Left ventricle myocardium superior (tissue), 1 donor: ENCODE measurements around the gene CDKN1C. TPM values are rescaled to one million over a fixed set of nuclear protein-coding genes. Genes with fewer than 3 reads are reported as not detected.

Source experiments
- ATAC-seq: fragments of 200-7000 bp; cut with Tn5 transposase; one replicate; pipeline ENCODE4 v1.9.1; 2020; ENCODE audit warnings: mild to moderate bottlenecking, moderate library complexity
- DNase-seq: peaks from one replicate; pipeline ENCODE4 v3.0.0-alpha.2; 2020
- intact Hi-C: fragments of 100-400 bp; cut with micrococcal nuclease; formaldehyde crosslinking; loops from one replicate; pipeline ENCODE4 v1.11.0; 2022
- total RNA-seq: library from RNA; stranded (reverse); fragmentation: NEBNext Ultra II Directional; extraction: Animal tissue kit (Norgen Biotek cat#: 25700); gene quantifications from one replicate; pipeline ENCODE4 v1.2.1, GENCODE V29; 2021
- donor health status: DM: no; HTN: yes; CAD: no; lungs with severe emphysema.

Gene CDKN1C
- total RNA-seq, 1 donor from 2014 or later: 42.0 TPM

- no peak for ATAC-seq
- intact Hi-C loops: no loop called here
- DNase-seq: no peak
These were observed 47.5 kb downstream of the CDKN1C start for GRCh38 chr11:2838091-2838490.

- no peak for ATAC-seq
- intact Hi-C loops: no loop called here
These were observed 47.9 kb downstream of the CDKN1C start for GRCh38 chr11:2837651-2838050.

GRCh38 chr11:2837096-2837601, 48.4 kb downstream of the CDKN1C start:
- intact Hi-C loops: no loop called here
- ATAC-seq: peak; percentile 81
- peak; percentile 85 for DNase-seq

More at GRCh38 chr11:2837651-2838050, 47.9 kb downstream of the CDKN1C start:
- DNase-seq: no peak

GRCh38 chr11:2836315-2837095, 49.1 kb downstream of the CDKN1C start:
- intact Hi-C loops: no loop called here
- ATAC-seq (no peak), DNase-seq (no peak)

GRCh38 chr11:2835751-2836150, 49.8 kb downstream of the CDKN1C start:
- intact Hi-C loops: no loop called here
- DNase-seq (no peak), ATAC-seq (no peak)

DNA sequence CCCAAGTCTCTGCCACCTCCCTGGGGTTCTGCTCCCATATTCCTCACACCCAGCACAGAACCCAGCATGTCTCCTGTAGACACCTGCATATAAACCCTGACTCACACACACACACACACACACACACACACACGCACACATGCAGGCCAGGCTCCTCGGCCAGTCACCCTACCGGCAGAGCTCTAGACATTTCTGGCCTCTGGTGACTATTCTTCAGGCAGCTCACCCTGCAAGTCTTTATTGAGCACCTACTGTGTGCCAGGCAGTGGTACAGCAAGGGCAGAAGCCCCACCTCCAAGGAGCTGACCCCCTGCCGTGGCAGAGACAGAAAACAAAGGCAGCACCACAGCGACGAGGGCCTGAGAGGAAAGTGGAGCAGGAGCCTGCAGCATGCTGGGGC, 50.3 kb downstream of the CDKN1C start:
- intact Hi-C loops: no loop called here
- no peak for ATAC-seq
- no peak for DNase-seq

- intact Hi-C loops: no loop called here
- DNase-seq (no peak), ATAC-seq (no peak)
These were observed 50.9 kb downstream of the CDKN1C start for GRCh38 chr11:2834503-2835273.

GRCh38 chr11:2833716-2834502, 51.7 kb downstream of the CDKN1C start:
- ATAC-seq: no peak
- intact Hi-C loops: no loop called here
- no peak for DNase-seq

Other genes starting within 250 kb of the CDKN1C start
- gene KCNQ1OT1, start 185.8 kb downstream of the CDKN1C start, total RNA-seq: 0.35 TPM
- 0.99 TPM for gene PHLDA2, start 43.6 kb upstream of the CDKN1C start, total RNA-seq
- 173 TPM for gene NAP1L4, start 106.6 kb upstream of the CDKN1C start, total RNA-seq
- gene CARS1, start 171.6 kb upstream of the CDKN1C start, total RNA-seq: 12.4 TPM